ENCODE data around the gene PTPN21.

DNA sequence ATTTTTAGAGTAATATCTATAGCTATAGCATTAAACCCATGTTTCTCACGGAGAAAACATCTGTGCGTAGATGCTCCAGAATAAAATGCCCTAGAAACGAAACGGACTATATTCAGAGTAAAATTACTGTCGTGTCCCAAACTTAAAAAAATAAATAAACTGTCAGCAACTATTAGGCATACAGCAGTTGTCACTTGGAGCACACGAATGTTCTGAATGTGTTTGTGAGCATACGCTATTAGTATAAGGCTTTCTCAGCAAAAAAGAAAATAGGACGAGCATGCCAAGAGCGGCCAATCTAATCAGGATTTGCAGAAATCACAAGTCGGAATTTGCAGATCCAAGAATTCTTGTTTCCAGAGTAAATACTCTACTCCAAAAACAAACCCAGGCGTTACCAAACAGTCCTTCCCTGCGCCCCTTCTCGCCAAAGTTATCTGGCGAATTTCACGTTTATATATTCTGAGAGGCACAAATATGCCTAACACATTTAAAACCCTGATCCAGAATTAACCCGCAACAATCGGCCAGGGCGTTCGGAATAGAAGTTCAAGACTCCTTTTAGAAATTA, 836 bp downstream of the PTPN21 start:
- TF ChIP-seq POLR2A (IDR thresholded peaks at IDR 0.05; ENCODE audit: low read length) (no peak), GATA1 (IDR thresholded peaks at IDR 0.05; ENCODE audit: low read depth, low read length) (no peak)

Measured in erythroblast (primary cell).